ENCODE results near the gene FKBP1C. TPM values are rescaled to one million over a fixed set of nuclear protein-coding genes. Genes with fewer than 3 reads are reported as not detected.

Gene FKBP1C
- total RNA-seq, 1 donor from 2014 or later: 1.0 TPM

GRCh38 chr6:63245909-63246308 is 34.6 kb downstream of the FKBP1C start:
- H3K9me3 Mint-ChIP-seq (ENCODE audit: unreplicated experiment): no peaks in the 10 kb centered on the region
- no peak overlapping the region for H3K4me3 Mint-ChIP-seq (ENCODE audit: unreplicated experiment)
- H3K4me1 Mint-ChIP-seq (ENCODE audit: unreplicated experiment): no peaks in the 10 kb centered on the region
- no peaks in the 10 kb centered on the region for H3K27me3 Mint-ChIP-seq (ENCODE audit: unreplicated experiment)
- peak; percentile 11 for DNase-seq (ENCODE audit: low spot score)
- peak; percentile 18 for TF ChIP-seq CTCF (IDR thresholded peaks at IDR 0.05; ENCODE audit: unreplicated experiment)
- H3K36me3 Mint-ChIP-seq (ENCODE audit: low read depth, unreplicated experiment): no peaks in the 10 kb centered on the region
- no peak overlapping the region for H3K27ac Mint-ChIP-seq (ENCODE audit: unreplicated experiment)

GRCh38 chr6:63246581-63246980 is 35.3 kb downstream of the FKBP1C start:
- H3K9me3 Mint-ChIP-seq (ENCODE audit: unreplicated experiment): no peaks in the 10 kb centered on the region
- H3K27ac Mint-ChIP-seq (ENCODE audit: unreplicated experiment): no peak overlapping the region
- H3K36me3 Mint-ChIP-seq (ENCODE audit: low read depth, unreplicated experiment): no peaks in the 10 kb centered on the region
- H3K4me1 Mint-ChIP-seq (ENCODE audit: unreplicated experiment): no peaks in the 10 kb centered on the region
- no peaks in the 10 kb centered on the region for H3K27me3 Mint-ChIP-seq (ENCODE audit: unreplicated experiment)
- no peak for TF ChIP-seq CTCF (IDR thresholded peaks at IDR 0.05; ENCODE audit: unreplicated experiment)
- no peak for DNase-seq (ENCODE audit: low spot score)
- no peak overlapping the region for H3K4me3 Mint-ChIP-seq (ENCODE audit: unreplicated experiment)

- Mint-ChIP-seq H3K9me3 (ENCODE audit: unreplicated experiment) (no peaks in the 10 kb centered on the region), H3K27me3 (ENCODE audit: unreplicated experiment) (no peaks in the 10 kb centered on the region), H3K4me1 (ENCODE audit: unreplicated experiment) (no peaks in the 10 kb centered on the region), H3K4me3 (ENCODE audit: unreplicated experiment) (no peak overlapping the region), H3K36me3 (ENCODE audit: low read depth, unreplicated experiment) (no peaks in the 10 kb centered on the region), H3K27ac (ENCODE audit: unreplicated experiment) (no peak overlapping the region)
- no peak for DNase-seq (ENCODE audit: low spot score)
- no peak for TF ChIP-seq CTCF (IDR thresholded peaks at IDR 0.05; ENCODE audit: unreplicated experiment)
Measured at GRCh38 chr6:63249875-63250482, 38.7 kb downstream of the FKBP1C start.

- no peak overlapping the region for H3K4me3 Mint-ChIP-seq (ENCODE audit: unreplicated experiment)
- H3K9me3 Mint-ChIP-seq (ENCODE audit: unreplicated experiment): no peaks in the 10 kb centered on the region
- no peaks in the 10 kb centered on the region for H3K36me3 Mint-ChIP-seq (ENCODE audit: low read depth, unreplicated experiment)
- no peak for TF ChIP-seq CTCF (IDR thresholded peaks at IDR 0.05; ENCODE audit: unreplicated experiment)
- no peaks in the 10 kb centered on the region for H3K27me3 Mint-ChIP-seq (ENCODE audit: unreplicated experiment)
- no peak overlapping the region for H3K27ac Mint-ChIP-seq (ENCODE audit: unreplicated experiment)
- H3K4me1 Mint-ChIP-seq (ENCODE audit: unreplicated experiment): no peaks in the 10 kb centered on the region
- DNase-seq (ENCODE audit: low spot score): no peak
Measured at GRCh38 chr6:63259153-63259552, 47.9 kb downstream of the FKBP1C start.

GRCh38 chr6:63261820-63262219 is 50.6 kb downstream of the FKBP1C start:
- DNase-seq (ENCODE audit: low spot score): no peak
- H3K9me3 Mint-ChIP-seq (ENCODE audit: unreplicated experiment): no peaks in the 10 kb centered on the region
- H3K4me3 Mint-ChIP-seq (ENCODE audit: unreplicated experiment): no peak overlapping the region
- H3K36me3 Mint-ChIP-seq (ENCODE audit: low read depth, unreplicated experiment): no peaks in the 10 kb centered on the region
- H3K4me1 Mint-ChIP-seq (ENCODE audit: unreplicated experiment): no peaks in the 10 kb centered on the region
- no peaks in the 10 kb centered on the region for H3K27me3 Mint-ChIP-seq (ENCODE audit: unreplicated experiment)
- H3K27ac Mint-ChIP-seq (ENCODE audit: unreplicated experiment): no peak overlapping the region
- TF ChIP-seq CTCF (IDR thresholded peaks at IDR 0.05; ENCODE audit: unreplicated experiment): no peak

Other genes with a start within 250 kb of the FKBP1C start
- gene LGSN, start 108.5 kb downstream of the FKBP1C start, total RNA-seq (ENCODE audit: unreplicated experiment): not detected

Data from endothelial cell (in vitro differentiated cells).